Measurements from ENCODE around the gene GRB14. TPM values are rescaled to one million over a fixed set of nuclear protein-coding genes. Genes with fewer than 3 reads are reported as not detected.
A peak's percentile ranks its signal among the peaks of the same experiment; 100 is the strongest.

GRB14 gene
- total and polyA plus RNA-seq, 2 of the 13 experiments (the other 11 are each of a cell fraction or from before 2014, with no cell fraction given): 4.6 to 5.8 TPM

DNA sequence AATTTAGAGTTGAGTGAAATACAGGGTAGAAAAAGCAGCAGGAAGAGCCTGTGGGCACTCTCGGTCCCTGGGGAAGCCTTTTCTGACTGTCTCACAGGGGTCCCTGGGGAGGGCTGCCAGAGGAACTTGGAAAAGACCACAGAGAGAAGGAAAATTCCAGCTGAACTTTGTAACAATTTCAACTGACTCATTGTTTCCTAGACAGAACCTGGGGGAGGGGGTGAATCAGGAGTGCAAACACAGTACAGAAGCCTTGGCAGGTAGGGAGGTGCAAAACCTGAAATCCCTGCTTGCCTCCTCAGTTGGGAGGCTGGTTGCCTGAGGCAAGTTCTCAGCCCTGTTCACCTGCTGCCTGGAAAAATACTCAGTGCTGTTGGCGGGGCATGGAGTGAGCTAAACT lies 106.8 kb downstream of the GRB14 start (continued):
- TF ChIP-seq, protein P1, sequence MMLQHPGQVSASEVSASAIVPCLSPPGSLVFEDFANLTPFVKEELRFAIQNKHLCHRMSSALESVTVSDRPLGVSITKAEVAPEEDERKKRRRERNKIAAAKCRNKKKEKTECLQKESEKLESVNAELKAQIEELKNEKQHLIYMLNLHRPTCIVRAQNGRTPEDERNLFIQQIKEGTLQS (CRISPR knock-in tag; IDR thresholded peaks at IDR 0.05): peak; percentile 77
- TF ChIP-seq FOXM1 (CRISPR knock-in tag; IDR thresholded peaks at IDR 0.05): no peak
- TF ChIP-seq MAZ (IDR thresholded peaks at IDR 0.05; ENCODE audit: borderline replicate concordance, low read depth, low read length): no peak
- peak; percentile 40; the same call in 1 of the 2 replicates for TF ChIP-seq MAZ (CRISPR knock-in tag; IDR thresholded peaks at IDR 0.05; ENCODE audit: low read depth)
- TF ChIP-seq HNF1A (IDR thresholded peaks at IDR 0.05; ENCODE audit: low read depth): no peak
- peak; percentile 14; the same call in 1 of the 2 replicates for TF ChIP-seq HNF1A (CRISPR knock-in tag; IDR thresholded peaks at IDR 0.05; ENCODE audit: borderline replicate concordance)
- TF ChIP-seq MBD4 (IDR thresholded peaks at IDR 0.05; ENCODE audit: borderline replicate concordance, low read length): no peak
- TF ChIP-seq RXRA (CRISPR knock-in tag; IDR thresholded peaks at IDR 0.05): peak; percentile 33; the same call in 1 of the 2 replicates
- TF ChIP-seq, protein P2, sequence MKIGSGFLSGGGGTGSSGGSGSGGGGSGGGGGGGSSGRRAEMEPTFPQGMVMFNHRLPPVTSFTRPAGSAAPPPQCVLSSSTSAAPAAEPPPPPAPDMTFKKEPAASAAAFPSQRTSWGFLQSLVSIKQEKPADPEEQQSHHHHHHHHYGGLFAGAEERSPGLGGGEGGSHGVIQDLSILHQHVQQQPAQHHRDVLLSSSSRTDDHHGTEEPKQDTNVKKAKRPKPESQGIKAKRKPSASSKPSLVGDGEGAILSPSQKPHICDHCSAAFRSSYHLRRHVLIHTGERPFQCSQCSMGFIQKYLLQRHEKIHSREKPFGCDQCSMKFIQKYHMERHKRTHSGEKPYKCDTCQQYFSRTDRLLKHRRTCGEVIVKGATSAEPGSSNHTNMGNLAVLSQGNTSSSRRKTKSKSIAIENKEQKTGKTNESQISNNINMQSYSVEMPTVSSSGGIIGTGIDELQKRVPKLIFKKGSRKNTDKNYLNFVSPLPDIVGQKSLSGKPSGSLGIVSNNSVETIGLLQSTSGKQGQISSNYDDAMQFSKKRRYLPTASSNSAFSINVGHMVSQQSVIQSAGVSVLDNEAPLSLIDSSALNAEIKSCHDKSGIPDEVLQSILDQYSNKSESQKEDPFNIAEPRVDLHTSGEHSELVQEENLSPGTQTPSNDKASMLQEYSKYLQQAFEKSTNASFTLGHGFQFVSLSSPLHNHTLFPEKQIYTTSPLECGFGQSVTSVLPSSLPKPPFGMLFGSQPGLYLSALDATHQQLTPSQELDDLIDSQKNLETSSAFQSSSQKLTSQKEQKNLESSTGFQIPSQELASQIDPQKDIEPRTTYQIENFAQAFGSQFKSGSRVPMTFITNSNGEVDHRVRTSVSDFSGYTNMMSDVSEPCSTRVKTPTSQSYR (CRISPR knock-in tag; IDR thresholded peaks at IDR 0.05; ENCODE audit: borderline replicate concordance): peak; percentile 94
- TF ChIP-seq SRF (IDR thresholded peaks at IDR 0.05; ENCODE audit: low read depth, low read length): no peak
- peak; percentile 64 for TF ChIP-seq ZMYM4 (CRISPR knock-in tag; IDR thresholded peaks at IDR 0.05)
- TF ChIP-seq GABPB1 (CRISPR knock-in tag; IDR thresholded peaks at IDR 0.05): no peak
- peak; percentile 36 for TF ChIP-seq ASH2L (IDR thresholded peaks at IDR 0.05; ENCODE audit: insufficient read length, low read depth, low read length)
- peak; percentile 17; the same call in 1 of the 2 replicates for TF ChIP-seq JUN (CRISPR knock-in tag; IDR thresholded peaks at IDR 0.05)
- no peak for TF ChIP-seq IKZF4 (CRISPR knock-in tag; IDR thresholded peaks at IDR 0.05; ENCODE audit: borderline replicate concordance, low read depth, not compliant biosample characterization)
- TF ChIP-seq FOXA3 (CRISPR knock-in tag; IDR thresholded peaks at IDR 0.05): peak; percentile 39; the same call in 1 of the 2 replicates
- peak; percentile 75; the same call in 1 of the 2 replicates for TF ChIP-seq NFIC (IDR thresholded peaks at IDR 0.05; ENCODE audit: low read length)
- no peak for TF ChIP-seq LCORL (IDR thresholded peaks at IDR 0.05)
- peak; percentile 44; the same call in 1 of the 2 replicates for TF ChIP-seq LCORL (CRISPR knock-in tag; IDR thresholded peaks at IDR 0.05)
- peak; percentile 44; the same call in 1 of the 2 replicates for TF ChIP-seq ZNF605 (CRISPR knock-in tag; IDR thresholded peaks at IDR 0.05)
- TF ChIP-seq ZSCAN31 (CRISPR knock-in tag; IDR thresholded peaks at IDR 0.05; ENCODE audit: low read depth): peak; percentile 19; the same call in 1 of the 2 replicates
- TF ChIP-seq KDM6A (CRISPR knock-in tag; IDR thresholded peaks at IDR 0.05; ENCODE audit: low read depth): peak; percentile 39
- TF ChIP-seq ZFX (CRISPR knock-in tag; IDR thresholded peaks at IDR 0.05; ENCODE audit: low read depth): 0 out of 2 replicates have a peak, but pooled peaks have one; percentile 10
- peak; percentile 10 for TF ChIP-seq YY1 (IDR thresholded peaks at IDR 0.05; ENCODE audit: insufficient read depth, insufficient replicate concordance, low read depth, low read length)
